MCF 10A (cell line): ENCODE data around the gene C3orf22. TPM values are rescaled to one million over a fixed set of nuclear protein-coding genes. Genes with fewer than 3 reads are reported as not detected.
A peak's percentile ranks its signal among the peaks of the same experiment; 100 is the strongest.

ENCODE experiments used
- Bru-seq: library from RNA; stranded (reverse); fragments of 400-500 nt; gene quantifications from one replicate; lab custom pipeline; 2021; lab: Mats Ljungman, UMichigan
- BruChase-seq, 2 experiments: library from RNA; stranded (reverse); fragments of 400-500 nt; gene quantifications; one replicate each; lab custom pipeline; 2021; lab: Mats Ljungman, UMichigan
- BruUV-seq: library from RNA; stranded (reverse); fragments of 400-500 nt; replicated peaks from 2 replicates; lab custom pipeline; 2021; lab: Mats Ljungman, UMichigan
- CTCF ChIA-PET: fragments of 300-600 bp; sonication (Branson Sonifier 250); formaldehyde crosslinking; extraction: SDS; loops from one replicate; lab custom pipeline; 2021; ENCODE audit warnings: antibody characterized with exemption, inconsistent platforms; lab: Yijun Ruan, JAX
- POLR2A ChIA-PET: fragments of 300-600, 350-650 bp; sonication (Branson Sonifier 250); formaldehyde crosslinking; extraction: SDS; loops from one replicate; lab custom pipeline; 2020; ENCODE audit warnings: antibody characterized with exemption, inconsistent platforms; lab: Yijun Ruan, JAX
- DNase-seq: peaks from one replicate; pipeline ENCODE4 v3.0.0-alpha.2; 2018; ENCODE audit not compliant: unreplicated experiment
- H3K27ac Mint-ChIP-seq: one replicate; pipeline ENCODE4 v1.8.0; 2022; ENCODE audit warnings: mild to moderate bottlenecking, low read depth, mixed read lengths; ENCODE audit not compliant: unreplicated experiment
- H3K27me3 Mint-ChIP-seq: one replicate; pipeline ENCODE4 v1.8.0; 2022; ENCODE audit warnings: mixed read lengths; ENCODE audit not compliant: insufficient read depth, unreplicated experiment
- H3K36me3 Mint-ChIP-seq: one replicate; pipeline ENCODE4 v1.8.0; 2022; ENCODE audit warnings: mild to moderate bottlenecking, moderate library complexity, mixed read lengths; ENCODE audit not compliant: insufficient read depth, unreplicated experiment
- H3K4me1 Mint-ChIP-seq: one replicate; pipeline ENCODE4 v1.8.0; 2022; ENCODE audit warnings: mixed read lengths; ENCODE audit not compliant: insufficient read depth, unreplicated experiment
- H3K4me3 Mint-ChIP-seq: one replicate; pipeline ENCODE4 v1.8.0; 2022; ENCODE audit warnings: mild to moderate bottlenecking, moderate library complexity, mixed read lengths; ENCODE audit not compliant: unreplicated experiment
- H3K9me3 Mint-ChIP-seq: one replicate; pipeline ENCODE4 v1.8.0; 2022; ENCODE audit warnings: mixed read lengths; ENCODE audit not compliant: unreplicated experiment
- intact Hi-C: fragments of 100-400 bp; cut with micrococcal nuclease; formaldehyde crosslinking; loops from 2 replicates; pipeline ENCODE4 v1.14.1; 2022
- long read RNA-seq: library from polyadenylated mRNA; stranded (forward); transcript quantifications from one replicate; pipeline ENCODE4 v2.0.0, GENCODE V29; 2022
- total RNA-seq: library from RNA; stranded (reverse); gene quantifications from 2 replicates; pipeline ENCODE4 v1.2.3, GENCODE V29; 2022
- TF ChIP-seq, protein P1 (sequence below): fragments of 200-600 bp; IDR thresholded peaks from one replicate; pipeline ENCODE4 v1.8.0; 2022; ENCODE audit warnings: antibody characterized with exemption, mild to moderate bottlenecking; ENCODE audit not compliant: unreplicated experiment

The C3orf22 gene
- total RNA-seq (not detected in 2 replicates), Bru-seq, nascent RNA (percentile 9 among the genes with signal in this experiment), BruChase-seq, experiment 1, labeled RNA remaining after a 6-hour chase (percentile 27 among the genes with signal in this experiment), BruChase-seq, experiment 2, labeled RNA remaining after a 2-hour chase (percentile 26 among the genes with signal in this experiment)
- long read RNA-seq: 0 reads

- BruUV-seq: no TSS peak
- H3K9me3 Mint-ChIP-seq: no peaks in the 10 kb centered on the region
- no peak within 1 kb of the TSS for H3K27ac Mint-ChIP-seq
- intact Hi-C loops: no loop called here
- H3K4me1 Mint-ChIP-seq: no peaks in the 10 kb centered on the region
- TF ChIP-seq, protein P1, sequence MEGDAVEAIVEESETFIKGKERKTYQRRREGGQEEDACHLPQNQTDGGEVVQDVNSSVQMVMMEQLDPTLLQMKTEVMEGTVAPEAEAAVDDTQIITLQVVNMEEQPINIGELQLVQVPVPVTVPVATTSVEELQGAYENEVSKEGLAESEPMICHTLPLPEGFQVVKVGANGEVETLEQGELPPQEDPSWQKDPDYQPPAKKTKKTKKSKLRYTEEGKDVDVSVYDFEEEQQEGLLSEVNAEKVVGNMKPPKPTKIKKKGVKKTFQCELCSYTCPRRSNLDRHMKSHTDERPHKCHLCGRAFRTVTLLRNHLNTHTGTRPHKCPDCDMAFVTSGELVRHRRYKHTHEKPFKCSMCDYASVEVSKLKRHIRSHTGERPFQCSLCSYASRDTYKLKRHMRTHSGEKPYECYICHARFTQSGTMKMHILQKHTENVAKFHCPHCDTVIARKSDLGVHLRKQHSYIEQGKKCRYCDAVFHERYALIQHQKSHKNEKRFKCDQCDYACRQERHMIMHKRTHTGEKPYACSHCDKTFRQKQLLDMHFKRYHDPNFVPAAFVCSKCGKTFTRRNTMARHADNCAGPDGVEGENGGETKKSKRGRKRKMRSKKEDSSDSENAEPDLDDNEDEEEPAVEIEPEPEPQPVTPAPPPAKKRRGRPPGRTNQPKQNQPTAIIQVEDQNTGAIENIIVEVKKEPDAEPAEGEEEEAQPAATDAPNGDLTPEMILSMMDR: no peak
- peaks cover 47% of the 10 kb centered on the region for H3K27me3 Mint-ChIP-seq
- CTCF ChIA-PET: no interaction called here
- H3K36me3 Mint-ChIP-seq: no peaks in the 10 kb centered on the region
- POLR2A ChIA-PET: no interaction called here
- DNase-seq: no peak
- H3K4me3 Mint-ChIP-seq: no peak within 1 kb of the TSS
Observed at GRCh38 chr3:126558336-126559071, at the start of gene C3orf22. TSS of gene C3orf22 (minus strand) at chr3:126558932. CDS start at chr3:126553390, 5,542 bp downstream.

- Mint-ChIP-seq H3K27ac (no peak overlapping the region), H3K4me1 (no peaks in the 10 kb centered on the region), H3K36me3 (peaks cover 29% of the 10 kb centered on the region), H3K4me3 (no peak overlapping the region), H3K27me3 (no peaks in the 10 kb centered on the region), H3K9me3 (no peaks in the 10 kb centered on the region)
- DNase-seq: peak; percentile 21
- no TSS peak for BruUV-seq
- TF ChIP-seq, protein P1: no peak
- intact Hi-C loops: no loop called here
- CTCF ChIA-PET: interaction anchor here (0.6 to 0.8 kb wide), 2 partner anchors 31 to 87 kb away, joined by 3 read pairs; no protein-coding TSS in a partner anchor
- POLR2A ChIA-PET: interaction anchor here (1.0 kb wide), 1 partner anchor 11 kb away, joined by 3 read pairs; no protein-coding TSS in a partner anchor
Observed at GRCh38 chr3:126607214-126607908, 48.6 kb upstream of the C3orf22 start.

- TF ChIP-seq, protein P1: no peak
- ChIA-PET POLR2A (interaction anchor here (1.0 kb wide), 1 partner anchor 12 kb away, joined by 3 read pairs; no protein-coding TSS in a partner anchor), CTCF (no interaction called here)
- Mint-ChIP-seq H3K4me1 (no peaks in the 10 kb centered on the region), H3K27me3 (no peaks in the 10 kb centered on the region), H3K9me3 (no peaks in the 10 kb centered on the region), H3K27ac (no peak overlapping the region), H3K36me3 (peaks cover 20% of the 10 kb centered on the region), H3K4me3 (no peak overlapping the region)
- no peak for DNase-seq
- intact Hi-C loops: no loop called here
- BruUV-seq: no TSS peak
Observed at GRCh38 chr3:126606001-126606400, 47.3 kb upstream of the C3orf22 start.
